Retina (tissue), 1 donor: Measurements from ENCODE around the gene SPOUT1.

Experiments
- DNase-seq: peaks from one replicate; pipeline ENCODE4 v3.0.0-alpha.2; 2016

SPOUT1 gene

GRCh38 chr9:128835246-128836210 is 5.9 kb upstream of the SPOUT1 start:
- DNase-seq: no peak

GRCh38 chr9:128833696-128834095 is 4.1 kb upstream of the SPOUT1 start:
- DNase-seq: no peak

GRCh38 chr9:128828719-128829452 is 708 bp downstream of the SPOUT1 start:
- DNase-seq: no peak

- no peak for DNase-seq
Measured at GRCh38 chr9:128828267-128828666, 1.3 kb downstream of the SPOUT1 start.

- DNase-seq: no peak
Measured at GRCh38 chr9:128825923-128826700, 3.5 kb downstream of the SPOUT1 start.

- DNase-seq: no peak
Measured at GRCh38 chr9:128824911-128825310, 4.7 kb downstream of the SPOUT1 start.

GRCh38 chr9:128823903-128824406 is 5.6 kb downstream of the SPOUT1 start:
- DNase-seq: no peak

- DNase-seq: no peak
Measured at GRCh38 chr9:128823362-128823902, 6.2 kb downstream of the SPOUT1 start.

- no peak for DNase-seq
Measured at GRCh38 chr9:128822407-128823042, 7.1 kb downstream of the SPOUT1 start.

- no peak for DNase-seq
Measured at GRCh38 chr9:128821584-128822406, 7.8 kb downstream of the SPOUT1 start.

- DNase-seq: no peak
Measured at GRCh38 chr9:128820665-128821583, 8.7 kb downstream of the SPOUT1 start.

- peak; percentile 57 for DNase-seq
Measured at GRCh38 chr9:128819716-128820664, 9.6 kb downstream of the SPOUT1 start.

- DNase-seq: peak; percentile 70
Measured at GRCh38 chr9:128818839-128819715, 10.5 kb downstream of the SPOUT1 start.

GRCh38 chr9:128818099-128818838 is 11.3 kb downstream of the SPOUT1 start, which contains the start of gene ENDOG:
Gene ENDOG, plus strand, starts transcription at chr9:128818500. Its CDS starts 185 bp downstream, at chr9:128818685.
- peak; percentile 97 for DNase-seq

- no peak for DNase-seq
Measured at GRCh38 chr9:128810873-128811272, 18.7 kb downstream of the SPOUT1 start.

- no peak for DNase-seq
Measured at GRCh38 chr9:128809831-128810230, 19.8 kb downstream of the SPOUT1 start.
